GM12891 (cell line): ENCODE results near the gene CDH13.

Experiments
- DNase-seq: peaks from one replicate; pipeline ENCODE4 v3.0.0; 2011; ENCODE audit warnings: low spot score; ENCODE audit not compliant: insufficient read length
- FAIRE-seq: peaks from 2 replicates; lab custom pipeline; 2011; peaks lifted over from hg19 to GRCh38; lab: Jason Lieb, UNC
- PAX5 ChIP-seq: IDR thresholded peaks from 2 replicates; pipeline ENCODE4 v1.6.1; 2011; ENCODE audit warnings: low read length, moderate library complexity, mild to moderate bottlenecking; ENCODE audit not compliant: insufficient read depth, severe bottlenecking
- POLR2A ChIP-seq: IDR thresholded peaks from 2 replicates; pipeline ENCODE4 v1.6.1; 2011; ENCODE audit warnings: low read depth, low read length, control low read depth
- POLR2AphosphoS5 ChIP-seq: IDR thresholded peaks from 2 replicates; pipeline ENCODE4 v1.6.1; 2011; ENCODE audit warnings: low read depth, low read length, control low read depth
- POU2F2 ChIP-seq: IDR thresholded peaks from 2 replicates; pipeline ENCODE4 v1.6.1; 2011; ENCODE audit warnings: low read depth, mild to moderate bottlenecking, control low read depth, low read length, moderate library complexity
- SPI1 ChIP-seq: IDR thresholded peaks from 2 replicates; pipeline ENCODE4 v1.6.1; 2011; ENCODE audit warnings: low read depth, low read length, control low read depth
- TAF1 ChIP-seq: IDR thresholded peaks from 2 replicates; pipeline ENCODE4 v1.6.1; 2011; ENCODE audit warnings: low read depth, low read length, control low read depth

The CDH13 gene

GRCh38 chr16:83839561-83839960 is 1212.8 kb downstream of the CDH13 start:
- TF ChIP-seq TAF1 (no peak), POU2F2 (no peak), PAX5 (no peak), POLR2AphosphoS5 (no peak), POLR2A (no peak), SPI1 (no peak)
- DNase-seq, result no peak
- FAIRE-seq, result no peak

- FAIRE-seq, result no peak
- no peak for DNase-seq
- TF ChIP-seq PAX5 (no peak), POLR2A (no peak), TAF1 (no peak), POU2F2 (no peak), POLR2AphosphoS5 (no peak), SPI1 (no peak)
Measured at GRCh38 chr16:83840060-83840617, 1213.4 kb downstream of the CDH13 start.

GRCh38 chr16:83842291-83842690 is 1215.5 kb downstream of the CDH13 start:
- no peak for TF ChIP-seq POLR2A
- no peak for TF ChIP-seq TAF1
- no peak for TF ChIP-seq POU2F2
- TF ChIP-seq POLR2AphosphoS5, result no peak
- TF ChIP-seq SPI1, result no peak
- no peak for TF ChIP-seq PAX5
- FAIRE-seq (no peak), DNase-seq (no peak)

- no peak for DNase-seq
- FAIRE-seq, result no peak
- TF ChIP-seq SPI1, result no peak
- TF ChIP-seq POLR2A, result no peak
- TF ChIP-seq PAX5, result no peak
- no peak for TF ChIP-seq POLR2AphosphoS5
- no peak for TF ChIP-seq POU2F2
- no peak for TF ChIP-seq TAF1
Measured at GRCh38 chr16:83842756-83843507, 1216.2 kb downstream of the CDH13 start.

- FAIRE-seq (no peak), DNase-seq (no peak)
- TF ChIP-seq POLR2A (no peak), POU2F2 (no peak), PAX5 (no peak), TAF1 (no peak), SPI1 (no peak), POLR2AphosphoS5 (no peak)
Measured at GRCh38 chr16:83843657-83844056, 1216.9 kb downstream of the CDH13 start.

GRCh38 chr16:83845263-83845662 is 1218.5 kb downstream of the CDH13 start:
- DNase-seq, result no peak
- no peak for FAIRE-seq
- TF ChIP-seq TAF1 (no peak), SPI1 (no peak), PAX5 (no peak), POLR2AphosphoS5 (no peak), POLR2A (no peak), POU2F2 (no peak)

GRCh38 chr16:83847371-83848225 is 1220.8 kb downstream of the CDH13 start:
- FAIRE-seq, result no peak

GRCh38 chr16:83849421-83849820 is 1222.7 kb downstream of the CDH13 start:
- DNase-seq (no peak), FAIRE-seq (no peak)
- TF ChIP-seq TAF1, result no peak
- TF ChIP-seq SPI1, result no peak
- no peak for TF ChIP-seq POLR2A
- TF ChIP-seq PAX5, result no peak
- no peak for TF ChIP-seq POU2F2
- no peak for TF ChIP-seq POLR2AphosphoS5

More at GRCh38 chr16:83847371-83848225, 1220.8 kb downstream of the CDH13 start:
- DNase-seq, result no peak
- no peak for TF ChIP-seq TAF1
- TF ChIP-seq SPI1, result no peak
- no peak for TF ChIP-seq PAX5
- TF ChIP-seq POU2F2, result no peak
- TF ChIP-seq POLR2A, result no peak
- TF ChIP-seq POLR2AphosphoS5, result no peak
